H1 (cell line): ENCODE measurements around the gene AGER. TPM values are rescaled to one million over a fixed set of nuclear protein-coding genes. Genes with fewer than 3 reads are reported as not detected.

Experiments
- RAD21 ChIP-seq, 2 experiments: IDR thresholded peaks in 1 of 2; conservative IDR thresholded peaks in 1 of 2; 2 replicates each; pipeline ENCODE4 v1.6.1; 2011; ENCODE audit warnings: low read depth in 2 of 2, low read length in 2 of 2, improper control_type of control experiment in 1 of 2, inconsistent platforms in 1 of 2, mild to moderate bottlenecking in 1 of 2, moderate library complexity in 1 of 2
- SP4 ChIP-seq: IDR thresholded peaks from 2 replicates; pipeline ENCODE4 v1.6.1; 2012; ENCODE audit warnings: low read length, inconsistent platforms
- SUZ12 ChIP-seq: fragments of 200-600 bp; sonication (generic); IDR thresholded peaks from 2 replicates; pipeline ENCODE4 v1.6.1; 2012; ENCODE audit warnings: mild to moderate bottlenecking, inconsistent platforms, low read length, moderate library complexity, mixed read lengths
- polyA plus RNA-seq, 7 experiments: library from polyadenylated mRNA; depleted of rRNA in 3 of 7; stranded (reverse) in 5 of 7; unstranded in 2 of 7; fragments of >200 nt in 5 of 7; fragments of 200-250 nt in 2 of 7; gene quantifications; 1 replicate in 5 of 7; 2 replicates in 1 of 7; 4 replicates in 1 of 7; pipeline versions ENCODE4 v1.2.1 to v1.2.3, GENCODE V29; 2011 to 2013; ENCODE audit warnings: missing spikeins in 2 of 7, mixed read lengths in 2 of 7
- total RNA-seq: library from RNA; stranded (reverse); fragmentation: NEBNext Ultra II Directional; extraction: Animal tissue kit (Norgen Biotek cat#: 25700); gene quantifications from 2 replicates; pipeline ENCODE4 v1.2.1, GENCODE V29; 2021
- TF ChIP-seq, protein P1 (sequence below): fragments of 300-600 bp; sonication (generic); IDR thresholded peaks from 2 replicates; pipeline ENCODE4 v1.7.1; 2012; ENCODE audit warnings: low read length, moderate library complexity, mild to moderate bottlenecking, inconsistent platforms; ENCODE audit not compliant: insufficient replicate concordance

The AGER gene
- total and polyA plus RNA-seq, 2 of the 8 experiments (the other 6 are each of a cell fraction or from before 2014, with no cell fraction given) = 3.8 to 10.9 TPM

GRCh38 chr6:32174416-32174815 is 9.6 kb downstream of the AGER start (continued):
- TF ChIP-seq, protein P1, sequence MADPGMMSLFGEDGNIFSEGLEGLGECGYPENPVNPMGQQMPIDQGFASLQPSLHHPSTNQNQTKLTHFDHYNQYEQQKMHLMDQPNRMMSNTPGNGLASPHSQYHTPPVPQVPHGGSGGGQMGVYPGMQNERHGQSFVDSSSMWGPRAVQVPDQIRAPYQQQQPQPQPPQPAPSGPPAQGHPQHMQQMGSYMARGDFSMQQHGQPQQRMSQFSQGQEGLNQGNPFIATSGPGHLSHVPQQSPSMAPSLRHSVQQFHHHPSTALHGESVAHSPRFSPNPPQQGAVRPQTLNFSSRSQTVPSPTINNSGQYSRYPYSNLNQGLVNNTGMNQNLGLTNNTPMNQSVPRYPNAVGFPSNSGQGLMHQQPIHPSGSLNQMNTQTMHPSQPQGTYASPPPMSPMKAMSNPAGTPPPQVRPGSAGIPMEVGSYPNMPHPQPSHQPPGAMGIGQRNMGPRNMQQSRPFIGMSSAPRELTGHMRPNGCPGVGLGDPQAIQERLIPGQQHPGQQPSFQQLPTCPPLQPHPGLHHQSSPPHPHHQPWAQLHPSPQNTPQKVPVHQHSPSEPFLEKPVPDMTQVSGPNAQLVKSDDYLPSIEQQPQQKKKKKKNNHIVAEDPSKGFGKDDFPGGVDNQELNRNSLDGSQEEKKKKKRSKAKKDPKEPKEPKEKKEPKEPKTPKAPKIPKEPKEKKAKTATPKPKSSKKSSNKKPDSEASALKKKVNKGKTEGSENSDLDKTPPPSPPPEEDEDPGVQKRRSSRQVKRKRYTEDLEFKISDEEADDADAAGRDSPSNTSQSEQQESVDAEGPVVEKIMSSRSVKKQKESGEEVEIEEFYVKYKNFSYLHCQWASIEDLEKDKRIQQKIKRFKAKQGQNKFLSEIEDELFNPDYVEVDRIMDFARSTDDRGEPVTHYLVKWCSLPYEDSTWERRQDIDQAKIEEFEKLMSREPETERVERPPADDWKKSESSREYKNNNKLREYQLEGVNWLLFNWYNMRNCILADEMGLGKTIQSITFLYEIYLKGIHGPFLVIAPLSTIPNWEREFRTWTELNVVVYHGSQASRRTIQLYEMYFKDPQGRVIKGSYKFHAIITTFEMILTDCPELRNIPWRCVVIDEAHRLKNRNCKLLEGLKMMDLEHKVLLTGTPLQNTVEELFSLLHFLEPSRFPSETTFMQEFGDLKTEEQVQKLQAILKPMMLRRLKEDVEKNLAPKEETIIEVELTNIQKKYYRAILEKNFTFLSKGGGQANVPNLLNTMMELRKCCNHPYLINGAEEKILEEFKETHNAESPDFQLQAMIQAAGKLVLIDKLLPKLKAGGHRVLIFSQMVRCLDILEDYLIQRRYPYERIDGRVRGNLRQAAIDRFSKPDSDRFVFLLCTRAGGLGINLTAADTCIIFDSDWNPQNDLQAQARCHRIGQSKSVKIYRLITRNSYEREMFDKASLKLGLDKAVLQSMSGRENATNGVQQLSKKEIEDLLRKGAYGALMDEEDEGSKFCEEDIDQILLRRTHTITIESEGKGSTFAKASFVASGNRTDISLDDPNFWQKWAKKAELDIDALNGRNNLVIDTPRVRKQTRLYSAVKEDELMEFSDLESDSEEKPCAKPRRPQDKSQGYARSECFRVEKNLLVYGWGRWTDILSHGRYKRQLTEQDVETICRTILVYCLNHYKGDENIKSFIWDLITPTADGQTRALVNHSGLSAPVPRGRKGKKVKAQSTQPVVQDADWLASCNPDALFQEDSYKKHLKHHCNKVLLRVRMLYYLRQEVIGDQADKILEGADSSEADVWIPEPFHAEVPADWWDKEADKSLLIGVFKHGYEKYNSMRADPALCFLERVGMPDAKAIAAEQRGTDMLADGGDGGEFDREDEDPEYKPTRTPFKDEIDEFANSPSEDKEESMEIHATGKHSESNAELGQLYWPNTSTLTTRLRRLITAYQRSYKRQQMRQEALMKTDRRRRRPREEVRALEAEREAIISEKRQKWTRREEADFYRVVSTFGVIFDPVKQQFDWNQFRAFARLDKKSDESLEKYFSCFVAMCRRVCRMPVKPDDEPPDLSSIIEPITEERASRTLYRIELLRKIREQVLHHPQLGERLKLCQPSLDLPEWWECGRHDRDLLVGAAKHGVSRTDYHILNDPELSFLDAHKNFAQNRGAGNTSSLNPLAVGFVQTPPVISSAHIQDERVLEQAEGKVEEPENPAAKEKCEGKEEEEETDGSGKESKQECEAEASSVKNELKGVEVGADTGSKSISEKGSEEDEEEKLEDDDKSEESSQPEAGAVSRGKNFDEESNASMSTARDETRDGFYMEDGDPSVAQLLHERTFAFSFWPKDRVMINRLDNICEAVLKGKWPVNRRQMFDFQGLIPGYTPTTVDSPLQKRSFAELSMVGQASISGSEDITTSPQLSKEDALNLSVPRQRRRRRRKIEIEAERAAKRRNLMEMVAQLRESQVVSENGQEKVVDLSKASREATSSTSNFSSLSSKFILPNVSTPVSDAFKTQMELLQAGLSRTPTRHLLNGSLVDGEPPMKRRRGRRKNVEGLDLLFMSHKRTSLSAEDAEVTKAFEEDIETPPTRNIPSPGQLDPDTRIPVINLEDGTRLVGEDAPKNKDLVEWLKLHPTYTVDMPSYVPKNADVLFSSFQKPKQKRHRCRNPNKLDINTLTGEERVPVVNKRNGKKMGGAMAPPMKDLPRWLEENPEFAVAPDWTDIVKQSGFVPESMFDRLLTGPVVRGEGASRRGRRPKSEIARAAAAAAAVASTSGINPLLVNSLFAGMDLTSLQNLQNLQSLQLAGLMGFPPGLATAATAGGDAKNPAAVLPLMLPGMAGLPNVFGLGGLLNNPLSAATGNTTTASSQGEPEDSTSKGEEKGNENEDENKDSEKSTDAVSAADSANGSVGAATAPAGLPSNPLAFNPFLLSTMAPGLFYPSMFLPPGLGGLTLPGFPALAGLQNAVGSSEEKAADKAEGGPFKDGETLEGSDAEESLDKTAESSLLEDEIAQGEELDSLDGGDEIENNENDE = no peak
- TF ChIP-seq SUZ12 (no peak), SP4 (no peak), RAD21 (IDR thresholded peaks at IDR 0.05 in 1 of 2, conservative IDR thresholded peaks at IDR 0.05 in 1 of 2; ENCODE audit: low read depth in 2 of 2, low read length in 2 of 2) (no peak)
